PC-3 (cell line): ENCODE results near the gene IQSEC1. TPM values are rescaled to one million over a fixed set of nuclear protein-coding genes. Genes with fewer than 3 reads are reported as not detected.

ENCODE experiments used
- ATAC-seq: fragments of 200-7000 bp; cut with Tn5 transposase; 2 replicates; pipeline ENCODE4 v1.9.1; 2020; ENCODE audit warnings: mild to moderate bottlenecking, moderate library complexity
- BruUV-seq: library from RNA; stranded (reverse); fragments of 400-500 nt; replicated peaks from 2 replicates; lab custom pipeline; 2021; lab: Mats Ljungman, UMichigan
- CTCF ChIA-PET: fragments of 300-600 bp; sonication (Branson Sonifier 250); formaldehyde crosslinking; loops from one replicate; lab custom pipeline; 2022; ENCODE audit warnings: antibody characterized with exemption; lab: Charles Lee
- POLR2A ChIA-PET: fragments of 300-600 bp; sonication (Branson Sonifier 250); formaldehyde crosslinking; loops from one replicate; lab custom pipeline; 2022; ENCODE audit warnings: antibody characterized with exemption; ENCODE audit not compliant: unreplicated experiment; lab: Charles Lee
- DNase-seq: peaks from one replicate; pipeline ENCODE4 v3.0.0-alpha.2; 2015
- H2AFZ ChIP-seq: fragments of 300-600 bp; sonication (generic); 2 replicates; pipeline ENCODE4 v1.6.0; 2016; ENCODE audit warnings: antibody characterized with exemption, low read length
- H3F3A ChIP-seq: fragments of 300-600 bp; sonication (generic); one replicate; pipeline ENCODE4 v1.6.0; 2017; ENCODE audit warnings: antibody characterized with exemption, low read length, control low read depth, mild to moderate bottlenecking; ENCODE audit not compliant: unreplicated experiment
- H3K27ac ChIP-seq: fragments of 300-600 bp; sonication (generic); 2 replicates; pipeline ENCODE4 v1.5.1; 2016; ENCODE audit warnings: mild to moderate bottlenecking, low read length
- H3K27me3 ChIP-seq: fragments of 300-600 bp; sonication (generic); 2 replicates; pipeline ENCODE4 v1.6.1; 2016; ENCODE audit warnings: low read length, mixed read lengths
- H3K36me3 ChIP-seq: fragments of 300-600 bp; sonication (generic); 2 replicates; pipeline ENCODE4 v1.6.1; 2016; ENCODE audit warnings: low read depth, mixed run types, low read length, mixed read lengths
- H3K4me1 ChIP-seq: fragments of 300-600 bp; sonication (generic); 2 replicates; pipeline ENCODE4 v1.5.1; 2016; ENCODE audit warnings: low read length; ENCODE audit not compliant: insufficient read depth
- H3K4me2 ChIP-seq: fragments of 300-600 bp; sonication (generic); 2 replicates; pipeline ENCODE4 v1.6.0; 2016; ENCODE audit warnings: low read length
- H3K4me3 ChIP-seq: fragments of 300-600 bp; sonication (generic); 2 replicates; pipeline ENCODE4 v1.5.1; 2016; ENCODE audit warnings: mild to moderate bottlenecking, low read length, mixed read lengths
- H3K79me2 ChIP-seq: fragments of 300-600 bp; sonication (generic); 2 replicates; pipeline ENCODE4 v1.6.1; 2017; ENCODE audit warnings: low read length, mixed read lengths
- H3K9ac ChIP-seq: fragments of 300-600 bp; sonication (generic); 2 replicates; pipeline ENCODE4 v1.6.0; 2016; ENCODE audit warnings: mild to moderate bottlenecking, low read length
- H3K9me2 ChIP-seq: fragments of 300-600 bp; sonication (generic); replicated peaks from 2 replicates; pipeline ENCODE4 v1.6.1; 2016; ENCODE audit warnings: mixed run types, low read length, mixed read lengths
- H3K9me3 ChIP-seq: fragments of 300-600 bp; sonication (generic); 2 replicates; pipeline ENCODE4 v1.6.1; 2016; ENCODE audit warnings: low read length, mixed read lengths
- H4K20me1 ChIP-seq: fragments of 300-600 bp; sonication (generic); 2 replicates; pipeline ENCODE4 v1.6.1; 2016; ENCODE audit warnings: low read length, mixed read lengths
- EZH2 ChIP-seq: fragments of 300-600 bp; sonication (generic); IDR thresholded peaks from one replicate; pipeline ENCODE4 v1.6.1; 2017; ENCODE audit warnings: antibody characterized with exemption, mild to moderate bottlenecking, low read length; ENCODE audit not compliant: unreplicated experiment
- EZH2phosphoT487 ChIP-seq: fragments of 300-600 bp; sonication (generic); IDR thresholded peaks from 2 replicates; pipeline ENCODE4 v1.6.1; 2018; ENCODE audit warnings: mild to moderate bottlenecking, antibody characterized with exemption, low read length, borderline replicate concordance
- intact Hi-C: fragments of 100-400 bp; cut with micrococcal nuclease; formaldehyde crosslinking; loops from 2 replicates; pipeline ENCODE4 v1.9.0; 2023
- total RNA-seq: library from RNA; depleted of rRNA; stranded (reverse); fragments of >200 nt; gene quantifications from 2 replicates; pipeline ENCODE4 v1.2.3, GENCODE V29; 2014
- TF ChIP-seq, protein P1 (sequence below): fragments of 300-600 bp; sonication (generic); conservative IDR thresholded peaks from 2 replicates; pipeline ENCODE4 v1.5.1; 2017; ENCODE audit warnings: antibody characterized with exemption, low read depth, mild to moderate bottlenecking, low read length

The IQSEC1 gene
- total RNA-seq, 1 experiment from 2014 or later: 37.9 TPM

DNA sequence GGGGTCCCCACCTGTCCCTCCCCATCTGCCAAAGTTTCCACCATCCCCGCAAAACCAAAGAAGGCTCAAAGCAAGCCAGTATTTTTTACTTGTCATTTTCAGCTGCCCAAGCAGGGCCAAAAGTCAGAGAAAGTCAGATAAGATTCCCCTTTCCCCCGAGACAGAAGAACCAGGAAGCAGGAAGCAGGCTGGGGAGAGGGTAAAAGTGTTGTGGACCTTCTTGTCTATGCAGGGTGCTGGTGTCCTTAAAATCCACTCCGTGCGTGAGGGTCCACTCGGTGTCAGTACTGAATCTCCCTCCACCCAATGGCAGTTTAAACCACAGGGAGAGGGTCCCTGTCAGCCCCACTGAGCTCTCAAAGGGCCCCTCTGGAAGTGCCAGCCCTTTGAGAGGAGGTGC is 211.6 kb downstream of the IQSEC1 start:
- Histone ChIP-seq H3K36me3 (no peaks in the 10 kb centered on the region; the same call in 1 of the 2 replicates), H3K4me2 (no peak overlapping the region), H3K9me2 (no peaks in the 10 kb centered on the region), H3F3A (no peaks in the 10 kb centered on the region), H3K4me3 (no peak overlapping the region), H3K9ac (no peak overlapping the region), H3K27ac (no peak overlapping the region), H2AFZ (no peak overlapping the region), H3K79me2 (no peaks in the 10 kb centered on the region), H3K27me3 (no peaks in the 10 kb centered on the region), H3K9me3 (peaks cover 15% of the 10 kb centered on the region), H4K20me1 (no peaks in the 10 kb centered on the region), H3K4me1 (no peaks in the 10 kb centered on the region)
- intact Hi-C loops: no loop called here
- BruUV-seq: no TSS peak
- CTCF ChIA-PET: no interaction called here
- ATAC-seq (no peak), DNase-seq (no peak)
- TF ChIP-seq EZH2 (no peak), EZH2phosphoT487 (no peak)
- TF ChIP-seq, protein P1, sequence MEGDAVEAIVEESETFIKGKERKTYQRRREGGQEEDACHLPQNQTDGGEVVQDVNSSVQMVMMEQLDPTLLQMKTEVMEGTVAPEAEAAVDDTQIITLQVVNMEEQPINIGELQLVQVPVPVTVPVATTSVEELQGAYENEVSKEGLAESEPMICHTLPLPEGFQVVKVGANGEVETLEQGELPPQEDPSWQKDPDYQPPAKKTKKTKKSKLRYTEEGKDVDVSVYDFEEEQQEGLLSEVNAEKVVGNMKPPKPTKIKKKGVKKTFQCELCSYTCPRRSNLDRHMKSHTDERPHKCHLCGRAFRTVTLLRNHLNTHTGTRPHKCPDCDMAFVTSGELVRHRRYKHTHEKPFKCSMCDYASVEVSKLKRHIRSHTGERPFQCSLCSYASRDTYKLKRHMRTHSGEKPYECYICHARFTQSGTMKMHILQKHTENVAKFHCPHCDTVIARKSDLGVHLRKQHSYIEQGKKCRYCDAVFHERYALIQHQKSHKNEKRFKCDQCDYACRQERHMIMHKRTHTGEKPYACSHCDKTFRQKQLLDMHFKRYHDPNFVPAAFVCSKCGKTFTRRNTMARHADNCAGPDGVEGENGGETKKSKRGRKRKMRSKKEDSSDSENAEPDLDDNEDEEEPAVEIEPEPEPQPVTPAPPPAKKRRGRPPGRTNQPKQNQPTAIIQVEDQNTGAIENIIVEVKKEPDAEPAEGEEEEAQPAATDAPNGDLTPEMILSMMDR: no peak
- POLR2A ChIA-PET: no interaction called here

GRCh38 chr3:12859840-12860239 is 213.4 kb downstream of the IQSEC1 start:
- H3K36me3 ChIP-seq: no peaks in the 10 kb centered on the region
- peaks cover 6% of the 10 kb centered on the region; the same call in 1 of the 2 replicates for H3K9me3 ChIP-seq
- BruUV-seq: no TSS peak
- no peaks in the 10 kb centered on the region for H3K79me2 ChIP-seq
- no peak overlapping the region for H3K9ac ChIP-seq
- no peak for DNase-seq
- no peaks in the 10 kb centered on the region for H3K27me3 ChIP-seq
- no peak overlapping the region for H3K4me3 ChIP-seq
- intact Hi-C loops: no loop called here
- H3F3A ChIP-seq: no peaks in the 10 kb centered on the region
- no peak for ATAC-seq
- TF ChIP-seq EZH2phosphoT487 (no peak), EZH2 (no peak)
- no peaks in the 10 kb centered on the region for H3K4me1 ChIP-seq
- ChIA-PET POLR2A (no interaction called here), CTCF (no interaction called here)
- H3K4me2 ChIP-seq: no peak overlapping the region
- no peaks in the 10 kb centered on the region for H3K9me2 ChIP-seq
- H3K27ac ChIP-seq: no peak overlapping the region
- H4K20me1 ChIP-seq: no peaks in the 10 kb centered on the region
- H2AFZ ChIP-seq: no peak overlapping the region

DNA sequence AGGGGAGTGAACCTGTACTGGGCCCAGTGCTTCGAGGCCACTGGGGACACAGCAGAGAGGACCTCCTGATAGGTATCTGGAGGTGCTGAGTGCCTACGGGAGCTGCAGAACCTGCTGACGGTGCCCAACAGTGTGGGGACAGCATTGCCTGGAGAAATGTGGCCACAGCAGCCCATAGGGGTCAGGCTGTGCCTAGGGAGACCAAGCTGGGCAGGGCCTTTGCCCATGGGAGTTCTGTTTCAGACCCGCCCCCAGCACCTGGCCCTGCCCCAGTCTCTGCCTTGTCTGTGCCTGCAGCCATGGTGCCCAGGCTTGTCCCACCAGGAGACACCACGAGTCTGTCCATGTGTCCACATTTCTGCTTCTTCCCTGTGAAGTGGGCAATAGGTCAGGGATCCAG is 216.6 kb downstream of the IQSEC1 start:
- Histone ChIP-seq H3K9me3 (no peaks in the 10 kb centered on the region), H3K4me1 (peaks cover 14% of the 10 kb centered on the region)

More for the DNA sequence above, 216.6 kb downstream of the IQSEC1 start:
- DNase-seq (no peak), ATAC-seq (no peak)
- H3K79me2 ChIP-seq: no peaks in the 10 kb centered on the region
- no peaks in the 10 kb centered on the region for H3F3A ChIP-seq
- intact Hi-C loops: no loop called here
- H4K20me1 ChIP-seq: no peaks in the 10 kb centered on the region
- CTCF ChIA-PET: interaction anchor here (0.6 kb wide), 1 partner anchor 11 kb away, joined by 7 read pairs; no protein-coding TSS in a partner anchor
- TF ChIP-seq EZH2 (no peak), EZH2phosphoT487 (no peak)
- TF ChIP-seq, protein P1: no peak
- H3K27ac ChIP-seq: no peak overlapping the region
- H3K4me3 ChIP-seq: no peak overlapping the region
- H3K9ac ChIP-seq: no peak overlapping the region
- H3K27me3 ChIP-seq: no peaks in the 10 kb centered on the region
- no peak overlapping the region for H2AFZ ChIP-seq
- POLR2A ChIA-PET: no interaction called here
- BruUV-seq: no TSS peak
- no peak overlapping the region for H3K4me2 ChIP-seq
- no peaks in the 10 kb centered on the region for H3K36me3 ChIP-seq
- H3K9me2 ChIP-seq: no peaks in the 10 kb centered on the region
